ENCODE results near the gene PDGFA. TPM values are rescaled to one million over a fixed set of nuclear protein-coding genes. Genes with fewer than 3 reads are reported as not detected.

Gene PDGFA
- total RNA-seq, 1 experiment from 2014 or later = 18.4 TPM

- Histone ChIP-seq H3K4me3 (ENCODE audit: low read length) (no peak overlapping the region), H3K27me3 (ENCODE audit: low read length) (no peaks in the 10 kb centered on the region), H3K36me3 (ENCODE audit: low read depth, low read length) (no peaks in the 10 kb centered on the region), H3K79me2 (ENCODE audit: low read length) (no peaks in the 10 kb centered on the region), H3K9me2 (replicated peaks; ENCODE audit: low read length) (no peaks in the 10 kb centered on the region), H3K4me1 (ENCODE audit: insufficient read depth, low read length) (no peaks in the 10 kb centered on the region), H3K4me2 (ENCODE audit: low read length) (no peak overlapping the region), H3F3A (ENCODE audit: low read length, unreplicated experiment) (no peaks in the 10 kb centered on the region), H3K27ac (ENCODE audit: low read length) (no peak overlapping the region), H3K9ac (ENCODE audit: low read length) (no peak overlapping the region), H4K20me1 (ENCODE audit: low read length) (no peaks in the 10 kb centered on the region), H2AFZ (ENCODE audit: low read length) (no peak overlapping the region), H3K9me3 (ENCODE audit: low read length) (no peaks in the 10 kb centered on the region)
- DNase-seq (no peak), ATAC-seq (no peak)
- intact Hi-C loops (cut with micrococcal nuclease) = no loop called here
- no peak for TF ChIP-seq EZH2 (IDR thresholded peaks at IDR 0.05; ENCODE audit: low read length, unreplicated experiment)
- no peak for TF ChIP-seq CTCF (conservative IDR thresholded peaks at IDR 0.05; ENCODE audit: low read depth, low read length)
- TF ChIP-seq EZH2phosphoT487 (IDR thresholded peaks at IDR 0.05; ENCODE audit: borderline replicate concordance, low read length) = no peak
- no TSS peak for BruUV-seq (replicated peaks)
- CTCF ChIA-PET = no interaction called here
- POLR2A ChIA-PET (ENCODE audit: unreplicated experiment) = interaction anchor here (0.6 kb wide), 1 partner anchor 129 kb away, joined by 5 read pairs; no protein-coding TSS in a partner anchor
These were observed 59.1 kb downstream of the PDGFA start for GRCh38 chr7:460374-461116.

GRCh38 chr7:459584-460373 is 59.9 kb downstream of the PDGFA start:
- no peak for ATAC-seq
- no TSS peak for BruUV-seq (replicated peaks)
- H4K20me1 ChIP-seq (ENCODE audit: low read length) = no peaks in the 10 kb centered on the region
- no peaks in the 10 kb centered on the region for H3K36me3 ChIP-seq (ENCODE audit: low read depth, low read length)
- intact Hi-C loops (cut with micrococcal nuclease) = no loop called here
- no peak overlapping the region for H3K4me2 ChIP-seq (ENCODE audit: low read length)
- CTCF ChIA-PET = no interaction called here
- DNase-seq = no peak
- no peaks in the 10 kb centered on the region for H3K27me3 ChIP-seq (ENCODE audit: low read length)
- no peak overlapping the region for H3K9ac ChIP-seq (ENCODE audit: low read length)
- H3K27ac ChIP-seq (ENCODE audit: low read length) = no peak overlapping the region
- no peak overlapping the region for H3K4me3 ChIP-seq (ENCODE audit: low read length)
- no peaks in the 10 kb centered on the region for H3F3A ChIP-seq (ENCODE audit: low read length, unreplicated experiment)
- no peaks in the 10 kb centered on the region for H3K79me2 ChIP-seq (ENCODE audit: low read length)
- H2AFZ ChIP-seq (ENCODE audit: low read length) = no peak overlapping the region
- H3K9me2 ChIP-seq (replicated peaks; ENCODE audit: low read length) = no peaks in the 10 kb centered on the region
- POLR2A ChIA-PET (ENCODE audit: unreplicated experiment) = no interaction called here
- H3K4me1 ChIP-seq (ENCODE audit: insufficient read depth, low read length) = no peaks in the 10 kb centered on the region
- TF ChIP-seq CTCF (conservative IDR thresholded peaks at IDR 0.05; ENCODE audit: low read depth, low read length) = no peak
- no peak for TF ChIP-seq EZH2phosphoT487 (IDR thresholded peaks at IDR 0.05; ENCODE audit: borderline replicate concordance, low read length)
- no peak for TF ChIP-seq EZH2 (IDR thresholded peaks at IDR 0.05; ENCODE audit: low read length, unreplicated experiment)
- no peaks in the 10 kb centered on the region for H3K9me3 ChIP-seq (ENCODE audit: low read length)

Measured in PC-3 (cell line).